Endothelial cell of umbilical vein (primary cell): Measurements from ENCODE around the gene UBE2D2. TPM values are rescaled to one million over a fixed set of nuclear protein-coding genes. Genes with fewer than 3 reads are reported as not detected.

Experiments used
- BruUV-seq: library from RNA; stranded (reverse); fragments of 400-500 nt; replicated peaks from 2 replicates; lab custom pipeline; 2021; lab: Mats Ljungman, UMichigan
- CTCF ChIA-PET: fragments of 300-600, 350-600 bp; sonication (Branson Sonifier 250); formaldehyde crosslinking; loops from one replicate; lab custom pipeline; 2021; ENCODE audit warnings: antibody characterized with exemption, inconsistent platforms; lab: Charles Lee
- POLR2A ChIA-PET: fragments of 300-600, 350-600 bp; sonication (Branson Sonifier 250); formaldehyde crosslinking; loops from one replicate; lab custom pipeline; 2021; ENCODE audit warnings: antibody characterized with exemption, inconsistent platforms; lab: Charles Lee
- DNase-seq: peaks from one replicate; pipeline ENCODE4 v3.0.0-alpha.2; 2011; ENCODE audit warnings: low read depth, low spot score
- FAIRE-seq: peaks from 2 replicates; lab custom pipeline; 2011; peaks lifted over from hg19 to GRCh38; lab: Jason Lieb, UNC
- H2AFZ ChIP-seq: 2 replicates; pipeline ENCODE4 v1.6.0; 2012; ENCODE audit warnings: low read depth, low read length, control low read depth, inconsistent platforms
- H3K27ac ChIP-seq: 2 replicates; pipeline ENCODE4 v1.5.1; 2011; ENCODE audit warnings: low read depth, mild to moderate bottlenecking, control low read depth, low read length, moderate library complexity; ENCODE audit not compliant: insufficient read depth
- H3K27me3 ChIP-seq, 2 experiments: 2 replicates each; pipeline versions ENCODE4 v1.6.0 to v1.6.1; 2011; ENCODE audit warnings: low read length in 2 of 2, mixed read lengths in 1 of 2; ENCODE audit not compliant: control insufficient read depth in 2 of 2, insufficient read depth in 2 of 2
- H3K36me3 ChIP-seq, 2 experiments: 2 replicates in 1 of 2; 3 replicates in 1 of 2; pipeline ENCODE4 v1.5.1; 2011; ENCODE audit warnings: low read length in 2 of 2, mild to moderate bottlenecking in 1 of 2, moderate library complexity in 1 of 2; ENCODE audit not compliant: control insufficient read depth in 2 of 2, insufficient read depth in 2 of 2; ENCODE audit errors: extremely low read depth in 1 of 2
- H3K4me1 ChIP-seq: 3 replicates; pipeline ENCODE4 v1.5.1; 2011; ENCODE audit warnings: mild to moderate bottlenecking, low read length; ENCODE audit not compliant: control insufficient read depth, insufficient read depth; ENCODE audit errors: extremely low read depth
- H3K4me2 ChIP-seq: 2 replicates; pipeline ENCODE4 v1.6.1; 2011; ENCODE audit warnings: low read length, control low read depth, mixed read lengths; ENCODE audit not compliant: insufficient read depth
- H3K4me3 ChIP-seq, 3 experiments: fragments of 200-600 bp in 1 of 3; sonication (generic), shearing (Covaris generic) in 1 of 3; replicated peaks in 1 of 3; 2 replicates each; pipeline ENCODE4 v1.5.1; 2011 to 2016; ENCODE audit warnings: control low read depth in 3 of 3, low read length in 3 of 3, mild to moderate bottlenecking in 2 of 3, inconsistent platforms in 1 of 3, low read depth in 1 of 3, moderate library complexity in 1 of 3; ENCODE audit not compliant: insufficient read depth in 1 of 3
- H3K79me2 ChIP-seq: 2 replicates; pipeline ENCODE4 v1.6.0; 2012; ENCODE audit warnings: low read length, inconsistent platforms; ENCODE audit not compliant: control insufficient read depth, insufficient read depth
- H3K9ac ChIP-seq: replicated peaks from 2 replicates; pipeline ENCODE3; 2011; ENCODE audit warnings: low read length, control low read depth; ENCODE audit not compliant: insufficient read depth; ENCODE audit errors: extremely low read depth
- H3K9me1 ChIP-seq: replicated peaks from 3 replicates; pipeline ENCODE4 v1.6.0; 2011; ENCODE audit warnings: mild to moderate bottlenecking, low read length; ENCODE audit not compliant: control insufficient read depth, insufficient read depth; ENCODE audit errors: extremely low read depth
- H3K9me3 ChIP-seq: replicated peaks from 2 replicates; pipeline ENCODE4 v1.5.1; 2012; ENCODE audit warnings: low read length, inconsistent platforms; ENCODE audit not compliant: control insufficient read depth, insufficient read depth
- H4K20me1 ChIP-seq: replicated peaks from 2 replicates; pipeline ENCODE3; 2011; ENCODE audit warnings: mild to moderate bottlenecking, low read length; ENCODE audit not compliant: control insufficient read depth, insufficient read depth; ENCODE audit errors: extremely low read depth
- EZH2 ChIP-seq: IDR thresholded peaks from 2 replicates; pipeline ENCODE4 v1.6.1; 2012; ENCODE audit warnings: borderline replicate concordance, low read depth, mild to moderate bottlenecking, moderate library complexity, low read length, inconsistent platforms; ENCODE audit not compliant: severe bottlenecking
- FOS ChIP-seq: IDR thresholded peaks from 2 replicates; pipeline ENCODE4 v1.6.1; 2011; ENCODE audit warnings: mild to moderate bottlenecking, low read length, moderate library complexity, borderline replicate concordance; ENCODE audit not compliant: insufficient read depth
- GATA2 ChIP-seq: IDR thresholded peaks from 2 replicates; pipeline ENCODE4 v1.7.0; 2011; ENCODE audit warnings: low read depth, mild to moderate bottlenecking, moderate library complexity, mixed read lengths, low read length; ENCODE audit not compliant: insufficient read length, insufficient read depth
- JUN ChIP-seq: IDR thresholded peaks from 2 replicates; pipeline ENCODE4 v1.6.1; 2011; ENCODE audit warnings: borderline replicate concordance, low read depth; ENCODE audit not compliant: insufficient read length, insufficient read depth
- MAX ChIP-seq: IDR thresholded peaks from 2 replicates; pipeline ENCODE4 v1.6.1; 2011; ENCODE audit not compliant: insufficient read depth, insufficient read length
- MYC ChIP-seq: IDR thresholded peaks from one replicate; pipeline ENCODE4 v1.6.1; 2011; ENCODE audit warnings: mild to moderate bottlenecking, low read depth, low read length
- POLR2A ChIP-seq: IDR thresholded peaks from 2 replicates; pipeline ENCODE4 v1.6.1; 2012; ENCODE audit warnings: low read depth, mild to moderate bottlenecking, control low read depth, low read length
- POLR2AphosphoS5 ChIP-seq: IDR thresholded peaks from 2 replicates; pipeline ENCODE4 v1.6.1; 2012; ENCODE audit warnings: low read depth, mild to moderate bottlenecking, control low read depth, low read length, moderate library complexity; ENCODE audit not compliant: insufficient read depth
- dilution Hi-C: fragments of 300-500 bp; cut with MboI; formaldehyde crosslinking; loops from one replicate; pipeline ENCODE4 v1.15.0; 2019; ENCODE audit warnings: low sequenced_read_pairs; ENCODE audit not compliant: extremely low pct_ligation_motif_present
- intact Hi-C: fragments of 100-400 bp; cut with micrococcal nuclease; formaldehyde crosslinking; loops from one replicate; pipeline ENCODE4 v1.10.0; 2022
- polyA plus RNA-seq, 4 experiments: library from polyadenylated mRNA; depleted of rRNA in 3 of 4; stranded (reverse) in 3 of 4; unstranded in 1 of 4; fragments of >200 nt; gene quantifications; 2 replicates each; pipeline versions ENCODE4 v1.2.1 to v1.2.3, GENCODE V29; 2011 to 2012; ENCODE audit warnings: missing spikeins in 1 of 4
- total RNA-seq: library from RNA; stranded (reverse); gene quantifications from 2 replicates; pipeline ENCODE4 v1.2.3, GENCODE V29; 2021
- TF ChIP-seq, protein P1 (sequence below), 2 donors: IDR thresholded peaks; 1 replicate in 1 of 2; 2 replicates in 1 of 2; pipeline ENCODE4 v1.5.1; 2011; ENCODE audit warnings: low read length in 2 of 2, mild to moderate bottlenecking in 2 of 2, moderate library complexity in 2 of 2, control low read depth in 1 of 2, inconsistent platforms in 1 of 2, low read depth in 1 of 2; ENCODE audit not compliant: insufficient read depth in 1 of 2; ENCODE audit errors: extremely low read depth in 1 of 2

UBE2D2 gene
- total and polyA plus RNA-seq, 2 donors (not counting 3 experiments of a cell fraction or from before 2014, with no cell fraction given), result 45.0 to 156 TPM

- no peak for DNase-seq
- Histone ChIP-seq H3K27ac (no peak overlapping the region), H3K4me2 (no peak overlapping the region), H3K4me1 (peaks cover 32% of the 10 kb centered on the region), H3K9ac (no peak overlapping the region), H3K4me3 (no peak overlapping the region), H3K9me3 (no peaks in the 10 kb centered on the region), H3K27me3 (no peaks in the 10 kb centered on the region), H2AFZ (no peak overlapping the region), H4K20me1 (no peaks in the 10 kb centered on the region), H3K79me2 (no peaks in the 10 kb centered on the region), H3K9me1 (no peaks in the 10 kb centered on the region), H3K36me3 (no peaks in the 10 kb centered on the region)
- TF ChIP-seq, protein P1, sequence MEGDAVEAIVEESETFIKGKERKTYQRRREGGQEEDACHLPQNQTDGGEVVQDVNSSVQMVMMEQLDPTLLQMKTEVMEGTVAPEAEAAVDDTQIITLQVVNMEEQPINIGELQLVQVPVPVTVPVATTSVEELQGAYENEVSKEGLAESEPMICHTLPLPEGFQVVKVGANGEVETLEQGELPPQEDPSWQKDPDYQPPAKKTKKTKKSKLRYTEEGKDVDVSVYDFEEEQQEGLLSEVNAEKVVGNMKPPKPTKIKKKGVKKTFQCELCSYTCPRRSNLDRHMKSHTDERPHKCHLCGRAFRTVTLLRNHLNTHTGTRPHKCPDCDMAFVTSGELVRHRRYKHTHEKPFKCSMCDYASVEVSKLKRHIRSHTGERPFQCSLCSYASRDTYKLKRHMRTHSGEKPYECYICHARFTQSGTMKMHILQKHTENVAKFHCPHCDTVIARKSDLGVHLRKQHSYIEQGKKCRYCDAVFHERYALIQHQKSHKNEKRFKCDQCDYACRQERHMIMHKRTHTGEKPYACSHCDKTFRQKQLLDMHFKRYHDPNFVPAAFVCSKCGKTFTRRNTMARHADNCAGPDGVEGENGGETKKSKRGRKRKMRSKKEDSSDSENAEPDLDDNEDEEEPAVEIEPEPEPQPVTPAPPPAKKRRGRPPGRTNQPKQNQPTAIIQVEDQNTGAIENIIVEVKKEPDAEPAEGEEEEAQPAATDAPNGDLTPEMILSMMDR (IDR thresholded peaks at IDR 0.05; ENCODE audit: extremely low read depth in 1 of 2, insufficient read depth in 1 of 2, low read depth in 1 of 2, low read length in 2 of 2), result no peak
- no peak for TF ChIP-seq MYC
- no peak for TF ChIP-seq POLR2AphosphoS5
- no peak for TF ChIP-seq JUN
- TF ChIP-seq MAX, result no peak
- no peak for TF ChIP-seq FOS
- no peak for TF ChIP-seq POLR2A
- TF ChIP-seq EZH2, result no peak
- TF ChIP-seq GATA2, result no peak
- intact Hi-C loops (no loop called here), dilution Hi-C loops (no loop called here)
- ChIA-PET POLR2A (interaction anchor here (0.6 kb wide), 1 partner anchor 20 kb away, joined by 3 read pairs; no protein-coding TSS in a partner anchor), CTCF (interaction anchor here (1.0 to 4.0 kb wide), 8 partner anchors 10 to 98 kb away, joined by 3 to 14 read pairs (median 6); partner anchors contain the start of gene CXXC5)
- no peak for FAIRE-seq
- BruUV-seq, result no TSS peak
These were observed 106.0 kb downstream of the UBE2D2 start for GRCh38 chr5:139667001-139667729.
